ENCODE results near the gene SUOX.

The SUOX gene

DNA sequence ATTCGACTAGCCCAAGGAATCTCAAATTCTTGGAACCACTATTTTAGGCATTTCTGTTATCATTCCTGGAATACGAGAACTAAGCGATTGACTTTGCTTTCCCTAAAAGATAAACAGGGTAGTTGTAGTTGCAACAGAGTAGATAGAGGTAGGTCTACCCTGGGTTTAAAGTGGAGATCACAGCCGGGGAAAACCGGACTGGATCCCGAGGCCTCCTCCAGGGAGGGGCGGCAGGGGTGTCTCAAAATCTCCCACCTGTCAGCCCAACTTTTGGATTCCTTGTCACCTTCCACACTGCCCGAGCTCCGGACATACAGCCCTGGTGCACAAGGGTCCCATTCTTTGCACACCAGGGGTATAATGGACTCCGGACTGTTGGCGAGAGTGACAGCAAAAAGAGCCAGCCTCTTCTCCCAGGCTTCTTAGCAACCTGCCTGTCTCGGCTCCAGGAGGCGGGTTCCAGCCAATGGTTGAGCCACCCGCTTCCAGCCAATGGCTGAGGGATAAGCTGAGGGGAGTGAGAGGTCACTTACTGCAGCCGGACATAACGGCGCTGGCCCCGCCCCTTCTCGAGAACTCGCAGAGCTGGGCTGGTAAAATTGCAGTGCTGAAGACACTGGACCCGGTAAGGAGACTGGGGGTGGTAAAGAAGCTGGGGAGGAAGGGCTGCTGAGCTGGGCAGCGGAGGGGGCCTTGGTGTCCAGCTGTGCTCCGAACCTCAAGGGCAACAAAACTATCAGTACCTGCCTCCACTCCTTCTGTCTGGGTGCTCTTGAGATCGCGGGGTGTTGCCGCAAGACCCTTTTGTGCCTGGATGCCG lies at the start of gene SUOX:
SUOX (plus strand) TSS at position 562 of the 820 bp plus-strand sequence. CDS start 4,946 bp downstream, outside the sequence.
- DNase-seq (ENCODE audit: extremely low read depth, low read depth), result peak; percentile 88
- TF ChIP-seq, protein P1, sequence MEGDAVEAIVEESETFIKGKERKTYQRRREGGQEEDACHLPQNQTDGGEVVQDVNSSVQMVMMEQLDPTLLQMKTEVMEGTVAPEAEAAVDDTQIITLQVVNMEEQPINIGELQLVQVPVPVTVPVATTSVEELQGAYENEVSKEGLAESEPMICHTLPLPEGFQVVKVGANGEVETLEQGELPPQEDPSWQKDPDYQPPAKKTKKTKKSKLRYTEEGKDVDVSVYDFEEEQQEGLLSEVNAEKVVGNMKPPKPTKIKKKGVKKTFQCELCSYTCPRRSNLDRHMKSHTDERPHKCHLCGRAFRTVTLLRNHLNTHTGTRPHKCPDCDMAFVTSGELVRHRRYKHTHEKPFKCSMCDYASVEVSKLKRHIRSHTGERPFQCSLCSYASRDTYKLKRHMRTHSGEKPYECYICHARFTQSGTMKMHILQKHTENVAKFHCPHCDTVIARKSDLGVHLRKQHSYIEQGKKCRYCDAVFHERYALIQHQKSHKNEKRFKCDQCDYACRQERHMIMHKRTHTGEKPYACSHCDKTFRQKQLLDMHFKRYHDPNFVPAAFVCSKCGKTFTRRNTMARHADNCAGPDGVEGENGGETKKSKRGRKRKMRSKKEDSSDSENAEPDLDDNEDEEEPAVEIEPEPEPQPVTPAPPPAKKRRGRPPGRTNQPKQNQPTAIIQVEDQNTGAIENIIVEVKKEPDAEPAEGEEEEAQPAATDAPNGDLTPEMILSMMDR (IDR thresholded peaks at IDR 0.05; ENCODE audit: low read depth, low read length), result no peak

DNA sequence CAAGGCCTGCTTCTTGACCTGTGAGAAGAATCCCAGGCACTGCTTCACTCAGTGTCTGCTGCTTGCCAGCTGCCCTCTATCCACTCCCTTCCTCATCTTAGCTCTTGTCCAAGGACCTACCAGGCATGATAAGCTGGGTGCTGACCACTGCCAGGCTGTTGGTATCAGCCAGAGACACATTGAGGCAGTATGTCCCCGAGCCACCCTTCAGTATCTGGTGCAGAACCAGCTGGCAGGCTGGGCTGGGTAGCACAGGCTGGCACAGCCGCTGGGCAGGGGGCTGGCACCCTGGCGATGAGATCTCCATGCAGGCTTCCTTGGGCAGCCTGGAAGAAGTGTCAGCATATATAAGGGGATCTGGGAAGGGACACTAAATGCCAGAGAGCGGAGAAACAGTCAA lies 41.7 kb upstream of the SUOX start:
- DNase-seq (ENCODE audit: extremely low read depth, low read depth), result no peak
- TF ChIP-seq, protein P1 (IDR thresholded peaks at IDR 0.05; ENCODE audit: low read depth, low read length), result no peak

DNA sequence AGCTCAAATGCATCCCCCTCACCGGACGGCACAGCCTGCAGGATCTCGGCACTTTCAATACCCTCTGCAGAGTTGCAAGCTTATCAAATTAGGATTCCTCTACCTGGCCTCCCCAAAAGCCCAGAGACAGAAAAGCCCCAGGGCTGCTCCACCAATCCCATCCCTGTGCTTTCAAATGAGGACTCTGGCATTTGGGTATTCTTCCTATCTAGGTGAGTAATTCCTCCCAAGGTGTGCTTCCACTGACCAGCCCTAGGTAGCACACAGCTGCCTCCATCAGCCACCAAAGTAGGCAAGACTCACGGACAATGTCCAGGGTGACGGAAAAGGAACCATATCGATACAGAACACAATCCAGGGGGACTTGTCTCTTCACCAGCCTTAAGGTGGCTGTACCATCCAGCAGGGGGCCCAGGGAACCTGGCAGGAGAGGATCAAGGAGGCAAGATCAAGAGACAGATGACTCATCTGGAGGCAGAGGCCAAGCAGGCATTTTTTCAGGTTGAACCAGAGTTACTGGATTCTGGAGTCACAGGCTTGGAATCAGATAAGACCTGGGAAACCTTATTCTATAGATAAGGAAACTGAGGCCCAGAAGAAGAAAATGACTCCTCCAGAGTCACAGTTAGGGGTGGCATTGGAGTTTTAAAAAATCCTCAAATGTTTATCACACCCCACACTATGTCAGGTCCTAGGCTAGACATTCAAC lies 41.1 kb upstream of the SUOX start:
- DNase-seq (ENCODE audit: extremely low read depth, low read depth), result no peak

DNA sequence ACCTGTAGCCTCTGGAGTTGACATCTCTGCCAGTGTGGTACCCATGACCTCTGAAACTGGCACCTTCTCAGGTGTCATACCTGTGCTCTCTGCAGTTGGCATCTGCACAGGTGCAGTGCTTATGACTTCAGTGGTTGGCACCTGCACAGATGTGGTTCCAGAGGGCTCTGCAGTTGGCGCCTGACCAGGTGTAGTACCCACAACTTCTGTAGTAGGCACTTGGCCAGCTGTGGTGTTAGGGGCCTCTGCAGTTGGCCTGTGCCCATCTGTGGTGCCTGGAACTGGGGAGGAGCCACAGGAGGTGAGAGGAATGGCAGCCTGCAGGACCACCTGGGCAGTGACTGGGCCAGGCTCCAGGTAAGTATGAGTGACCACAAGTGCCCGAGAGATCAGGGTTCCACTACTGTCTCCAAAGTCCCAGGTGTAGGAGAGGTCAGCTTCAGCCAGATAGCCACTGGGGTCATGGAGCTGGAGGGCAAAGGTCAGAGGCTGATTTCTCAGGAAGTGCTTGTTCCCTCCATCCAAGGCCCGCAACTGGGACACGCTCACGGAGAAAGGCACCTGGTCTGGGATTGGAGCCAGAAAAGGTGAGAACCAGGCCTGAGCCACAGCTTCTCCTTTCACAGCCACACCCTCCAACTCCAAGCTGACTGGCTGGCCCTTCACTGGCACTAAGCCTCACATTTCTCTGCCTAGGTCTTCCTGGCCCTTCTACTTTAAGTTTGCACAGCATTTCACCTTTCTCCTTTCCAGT lies 39.8 kb upstream of the SUOX start:
- TF ChIP-seq, protein P1 (IDR thresholded peaks at IDR 0.05; ENCODE audit: low read depth, low read length), result no peak
- DNase-seq (ENCODE audit: extremely low read depth, low read depth), result no peak

More for the DNA sequence above, 41.1 kb upstream of the SUOX start:
- TF ChIP-seq, protein P1 (IDR thresholded peaks at IDR 0.05; ENCODE audit: low read depth, low read length), result peak; percentile 25

DNA sequence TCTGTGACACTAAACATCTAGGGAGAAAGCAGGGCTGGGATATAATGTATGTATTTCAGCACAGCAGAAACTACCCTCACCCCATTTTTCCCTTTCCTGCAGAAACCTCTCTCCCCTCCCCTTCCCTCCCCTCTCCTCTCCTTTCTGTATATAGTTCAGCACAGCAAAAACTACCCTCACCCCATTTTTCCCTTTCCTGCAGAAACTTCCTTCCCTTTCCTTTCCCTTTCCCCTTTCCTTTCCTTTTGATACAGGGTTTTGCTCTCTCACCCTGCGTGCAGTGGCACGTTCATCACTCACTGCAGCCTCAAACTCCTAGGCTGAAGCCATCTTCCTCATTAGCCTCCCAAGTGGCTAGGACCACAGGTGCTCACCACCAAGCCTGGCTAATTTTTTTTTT lies 33.3 kb upstream of the SUOX start:
- DNase-seq (ENCODE audit: extremely low read depth, low read depth), result no peak
- TF ChIP-seq, protein P1 (IDR thresholded peaks at IDR 0.05; ENCODE audit: low read depth, low read length), result no peak

DNA sequence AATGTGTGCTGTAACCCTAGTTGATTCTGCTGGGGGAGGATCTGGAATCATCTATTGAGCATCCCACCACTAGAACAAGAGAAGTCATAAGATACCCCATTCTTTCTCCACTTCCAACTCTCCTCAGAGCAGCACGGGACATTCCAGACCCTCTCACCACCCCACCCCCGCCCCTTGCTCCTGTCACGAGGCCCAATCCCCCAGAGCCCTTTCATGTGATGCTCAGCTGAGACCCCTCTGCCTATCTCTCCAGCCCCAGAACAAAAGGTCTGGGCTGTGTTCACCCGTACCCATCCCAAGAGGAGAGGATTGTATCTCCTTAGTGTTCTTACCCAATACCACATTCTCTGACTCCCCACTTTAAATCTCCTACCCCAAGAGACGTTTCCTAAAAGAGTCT lies 31.8 kb upstream of the SUOX start:
- no peak for DNase-seq (ENCODE audit: extremely low read depth, low read depth)
- TF ChIP-seq, protein P1 (IDR thresholded peaks at IDR 0.05; ENCODE audit: low read depth, low read length), result no peak

Data from AG09319 (cell line).